Brain microvascular endothelial cell (primary cell): ENCODE results near the gene MPDU1.
A peak's percentile ranks its signal among the peaks of the same experiment; 100 is the strongest.

ENCODE experiments used
- DNase-seq: peaks from one replicate; pipeline ENCODE4 v3.0.0-alpha.2; 2020
- H3K27ac ChIP-seq: fragments of 250-450 bp; sonication (Bioruptor Pico); 2 replicates; pipeline ENCODE4 v1.5.1; 2020; ENCODE audit warnings: mild to moderate bottlenecking, moderate library complexity
- H3K27me3 ChIP-seq: fragments of 250-450 bp; sonication (Bioruptor Pico); replicated peaks from 2 replicates; pipeline ENCODE4 v1.5.1; 2020; ENCODE audit warnings: mild to moderate bottlenecking
- H3K36me3 ChIP-seq: fragments of 250-450 bp; sonication (Bioruptor Pico); replicated peaks from 2 replicates; pipeline ENCODE4 v1.5.1; 2020; ENCODE audit warnings: mild to moderate bottlenecking
- H3K4me3 ChIP-seq: 2 replicates; pipeline ENCODE4 v1.5.1; 2011; ENCODE audit warnings: low read depth, mild to moderate bottlenecking, control low read depth, low read length, moderate library complexity
- CTCF ChIP-seq: IDR thresholded peaks from 2 replicates; pipeline ENCODE4 v1.5.1; 2011; ENCODE audit warnings: low read depth, mild to moderate bottlenecking, moderate library complexity, low read length, control low read depth, inconsistent platforms; ENCODE audit errors: missing control alignments
- in situ Hi-C: cut with HindIII; loops from 2 replicates; pipeline ENCODE4 v1.10.0; 2017; ENCODE audit warnings: low sequenced_read_pairs, low pct_ligation_motif_present

MPDU1 gene

GRCh38 chr17:7576432-7576937 lies 7.2 kb upstream of the MPDU1 start:
- DNase-seq, result no peak
- no peak for TF ChIP-seq CTCF
- Histone ChIP-seq H3K27ac (no peak overlapping the region), H3K36me3 (peaks cover 62% of the 10 kb centered on the region), H3K4me3 (no peak overlapping the region), H3K27me3 (no peaks in the 10 kb centered on the region)
- in situ Hi-C loops, result no loop called here

- TF ChIP-seq CTCF, result no peak
- no peaks in the 10 kb centered on the region for H3K27me3 ChIP-seq
- no peak for DNase-seq
- in situ Hi-C loops, result no loop called here
- peaks cover 62% of the 10 kb centered on the region for H3K36me3 ChIP-seq
- no peak overlapping the region for H3K4me3 ChIP-seq
- no peak overlapping the region for H3K27ac ChIP-seq
Observed at GRCh38 chr17:7577327-7578199, 6.1 kb upstream of the MPDU1 start.

GRCh38 chr17:7579001-7579833 lies 4.4 kb upstream of the MPDU1 start, which contains the start of gene CD68:
Gene CD68, plus strand, starts transcription at chr17:7579638. Its CDS starts 40 bp downstream, at chr17:7579678.
- peak within 1 kb of the TSS; percentile 33 for H3K27ac ChIP-seq
- no peak within 1 kb of the TSS for H3K4me3 ChIP-seq
- peaks cover 49% of the 10 kb centered on the region for H3K36me3 ChIP-seq
- no peaks in the 10 kb centered on the region for H3K27me3 ChIP-seq
- no peak for TF ChIP-seq CTCF
- in situ Hi-C loops, result no loop called here
- peak; percentile 79 for DNase-seq

- in situ Hi-C loops, result no loop called here
- TF ChIP-seq CTCF, result no peak
- Histone ChIP-seq H3K27me3 (no peaks in the 10 kb centered on the region), H3K27ac (peak overlapping the region; percentile 33), H3K36me3 (peaks cover 41% of the 10 kb centered on the region), H3K4me3 (no peak overlapping the region)
- DNase-seq, result no peak
Observed at GRCh38 chr17:7579834-7580603, 3.6 kb upstream of the MPDU1 start.

- DNase-seq, result no peak
- in situ Hi-C loops, result no loop called here
- TF ChIP-seq CTCF, result no peak
- Histone ChIP-seq H3K36me3 (peaks cover 32% of the 10 kb centered on the region), H3K27me3 (no peaks in the 10 kb centered on the region), H3K27ac (no peak overlapping the region), H3K4me3 (no peak overlapping the region)
Observed at GRCh38 chr17:7580604-7581575, 2.8 kb upstream of the MPDU1 start.
